HCT116 (cell line): Measurements from ENCODE around the gene FAR1. TPM values are rescaled to one million over a fixed set of nuclear protein-coding genes. Genes with fewer than 3 reads are reported as not detected.

Experiments
- ATAC-seq: fragments of 200-7000 bp; cut with Tn5 transposase; 2 replicates; pipeline ENCODE4 v1.9.1; 2020; ENCODE audit warnings: mild to moderate bottlenecking, moderate library complexity
- BruUV-seq: library from RNA; stranded (reverse); fragments of 400-500 nt; replicated peaks from 2 replicates; lab custom pipeline; 2021; lab: Mats Ljungman, UMichigan
- CTCF ChIA-PET: fragments of 300-600 bp; sonication (Branson Sonifier 250); formaldehyde crosslinking; loops from one replicate; lab custom pipeline; 2021; ENCODE audit warnings: antibody characterized with exemption; lab: Charles Lee
- POLR2A ChIA-PET: fragments of 300-600, 350-600 bp; sonication (Branson Sonifier 250); formaldehyde crosslinking; loops from one replicate; lab custom pipeline; 2021; ENCODE audit warnings: antibody characterized with exemption; lab: Charles Lee
- RAD21 ChIA-PET, 2 experiments: fragments of 300-600 bp; sonication (Branson Sonifier 250); formaldehyde crosslinking; loops; one replicate each; lab custom pipeline; 2023; ENCODE audit warnings: low total read pairs in 2 of 2; ENCODE audit not compliant: uncharacterized antibody in 2 of 2, unreplicated experiment in 2 of 2, low non-redundant PET in 1 of 2; lab: Charles Lee
- DNase-seq: peaks from one replicate; pipeline ENCODE4 v3.0.0-alpha.2; 2010; ENCODE audit warnings: low read depth, low spot score
- H2AFZ ChIP-seq: fragments of 200-600 bp; shearing (Covaris generic), sonication (generic); 2 replicates; pipeline ENCODE4 v1.6.1; 2017; ENCODE audit warnings: low read depth, mixed run types, mixed read lengths, antibody characterized with exemption, low read length; ENCODE audit not compliant: poor library complexity, severe bottlenecking
- H3K27ac ChIP-seq: 2 replicates; pipeline ENCODE4 v1.5.1; 2012; ENCODE audit warnings: low read depth, low read length
- H3K27me3 ChIP-seq: fragments of 200-600 bp; sonication (generic); 2 replicates; pipeline ENCODE4 v1.6.1; 2016; ENCODE audit warnings: mixed run types, low read length, mixed read lengths; ENCODE audit not compliant: insufficient read depth
- H3K36me3 ChIP-seq, 2 experiments: fragments of 200-500 bp in 1 of 2; fragments of 200-600 bp in 1 of 2; sonication (Bioruptor generic) in 1 of 2; sonication (generic) in 1 of 2; 2 replicates each; pipeline versions ENCODE4 v1.5.1 to v1.6.1; 2014 to 2016; ENCODE audit warnings: low read length in 2 of 2, inconsistent platforms in 1 of 2, mixed read lengths in 1 of 2, mixed run types in 1 of 2; ENCODE audit not compliant: insufficient read depth in 2 of 2, control insufficient read depth in 1 of 2
- H3K4me1 ChIP-seq, 2 experiments: fragments of 200-600 bp in 1 of 2; sonication (generic) in 1 of 2; 2 replicates each; pipeline versions ENCODE4 v1.5.1 to v1.6.1; 2012 to 2017; ENCODE audit warnings: low read length in 2 of 2, inconsistent platforms in 1 of 2, mild to moderate bottlenecking in 1 of 2, mixed read lengths in 1 of 2, mixed run types in 1 of 2, moderate library complexity in 1 of 2; ENCODE audit not compliant: insufficient read depth in 2 of 2, control insufficient read depth in 1 of 2
- H3K4me2 ChIP-seq: fragments of 200-600 bp; sonication (generic); 2 replicates; pipeline ENCODE4 v1.6.1; 2017; ENCODE audit warnings: mixed run types, low read length, mixed read lengths
- H3K4me3 ChIP-seq, 2 experiments: fragments of 200-600 bp in 1 of 2; sonication (generic) in 1 of 2; replicated peaks in 1 of 2; 2 replicates each; pipeline ENCODE4 v1.5.1; 2011 to 2016; ENCODE audit warnings: low read length in 2 of 2, control low read depth in 1 of 2, low read depth in 1 of 2, mild to moderate bottlenecking in 1 of 2, mixed read lengths in 1 of 2, mixed run types in 1 of 2
- H3K79me2 ChIP-seq: fragments of 200-600 bp; sonication (generic); 2 replicates; pipeline ENCODE4 v1.6.1; 2017; ENCODE audit warnings: mild to moderate bottlenecking, mixed run types, low read length, moderate library complexity, mixed read lengths; ENCODE audit not compliant: insufficient read depth
- H3K9ac ChIP-seq: fragments of 200-600 bp; sonication (generic); 2 replicates; pipeline ENCODE4 v1.6.1; 2016; ENCODE audit warnings: low read length, mixed read lengths
- H3K9me2 ChIP-seq: fragments of 200-600 bp; sonication (generic), shearing (Covaris generic); 2 replicates; pipeline ENCODE4 v1.6.1; 2017; ENCODE audit warnings: mixed run types, mild to moderate bottlenecking, moderate library complexity; ENCODE audit not compliant: insufficient read depth
- H3K9me3 ChIP-seq, 2 experiments: fragments of 200-500 bp in 1 of 2; fragments of 200-600 bp in 1 of 2; sonication (Bioruptor generic) in 1 of 2; sonication (generic) in 1 of 2; 2 replicates each; pipeline ENCODE4 v1.6.1; 2014 to 2017; ENCODE audit warnings: low read length in 2 of 2, mixed read lengths in 2 of 2, inconsistent platforms in 1 of 2, low read depth in 1 of 2, mild to moderate bottlenecking in 1 of 2, mixed run types in 1 of 2, moderate library complexity in 1 of 2; ENCODE audit not compliant: control insufficient read depth in 1 of 2, insufficient read depth in 1 of 2
- H4K20me1 ChIP-seq: fragments of 200-600 bp; sonication (generic), shearing (Covaris generic); 2 replicates; pipeline ENCODE4 v1.6.1; 2017; ENCODE audit warnings: mixed run types, mild to moderate bottlenecking, moderate library complexity; ENCODE audit not compliant: insufficient read depth
- CBX3 ChIP-seq: IDR thresholded peaks from 2 replicates; pipeline ENCODE4 v1.6.1; 2012; ENCODE audit warnings: low read depth
- CEBPB ChIP-seq: IDR thresholded peaks from 2 replicates; pipeline ENCODE4 v1.6.1; 2012; ENCODE audit warnings: low read depth
- EGR1 ChIP-seq: IDR thresholded peaks from 2 replicates; pipeline ENCODE4 v1.6.1; 2012; ENCODE audit warnings: low read depth
- ELF1 ChIP-seq: IDR thresholded peaks from 2 replicates; pipeline ENCODE4 v1.6.1; 2012; ENCODE audit warnings: low read depth, borderline replicate concordance
- EZH2phosphoT487 ChIP-seq: fragments of 200-600 bp; IDR thresholded peaks from 2 replicates; pipeline ENCODE4 v1.6.1; 2018; ENCODE audit warnings: antibody characterized with exemption, borderline replicate concordance
- FOSL1 ChIP-seq: IDR thresholded peaks from 2 replicates; pipeline ENCODE4 v1.6.1; 2012; ENCODE audit warnings: low read depth
- POLR2A ChIP-seq: IDR thresholded peaks from 2 replicates; pipeline ENCODE4 v1.7.0; 2011; ENCODE audit warnings: borderline replicate concordance; ENCODE audit not compliant: insufficient read depth, insufficient read length; ENCODE audit errors: extremely low read depth
- POLR2AphosphoS5 ChIP-seq: IDR thresholded peaks from 2 replicates; pipeline ENCODE4 v1.6.1; 2011; ENCODE audit warnings: mild to moderate bottlenecking, low read depth, low read length, moderate library complexity
- REST ChIP-seq: IDR thresholded peaks from 2 replicates; pipeline ENCODE4 v1.6.1; 2012; ENCODE audit warnings: low read depth
- SP1 ChIP-seq: IDR thresholded peaks from 2 replicates; pipeline ENCODE4 v1.6.1; 2012; ENCODE audit warnings: low read depth
- SRF ChIP-seq: IDR thresholded peaks from 2 replicates; pipeline ENCODE4 v1.6.1; 2012; ENCODE audit warnings: low read depth
- TCF7L2 ChIP-seq: IDR thresholded peaks from 2 replicates; pipeline ENCODE4 v1.7.0; 2011; ENCODE audit warnings: borderline replicate concordance, inconsistent platforms; ENCODE audit not compliant: insufficient read depth, insufficient read length; ENCODE audit errors: extremely low read depth
- YY1 ChIP-seq: IDR thresholded peaks from 2 replicates; pipeline ENCODE4 v1.6.1; 2011; ENCODE audit warnings: low read length, low read depth, moderate library complexity, mild to moderate bottlenecking; ENCODE audit not compliant: insufficient replicate concordance; ENCODE audit errors: extremely low read depth
- ZFX ChIP-seq: fragments of 450-650 bp; IDR thresholded peaks from 2 replicates; pipeline ENCODE4 v1.6.1; 2017
- intact Hi-C: fragments of 100-400 bp; cut with micrococcal nuclease; formaldehyde crosslinking; loops from 2 replicates; pipeline ENCODE4 v1.10.0; 2022
- total RNA-seq: library from RNA; stranded (reverse); gene quantifications from one replicate; pipeline ENCODE4 v1.2.1, GENCODE V29; 2021; ENCODE audit not compliant: unreplicated experiment
- TF ChIP-seq, protein P1 (sequence below): IDR thresholded peaks from 2 replicates; pipeline ENCODE4 v1.6.1; 2012

Gene FAR1
- total RNA-seq, 1 experiment from 2014 or later: 74.3 TPM

GRCh38 chr11:13672576-13673210, 4.2 kb downstream of the FAR1 start (continued):
- TF ChIP-seq EZH2phosphoT487 (no peak), TCF7L2 (no peak), SRF (no peak), YY1 (no peak), EGR1 (no peak)
- TF ChIP-seq, protein P1, sequence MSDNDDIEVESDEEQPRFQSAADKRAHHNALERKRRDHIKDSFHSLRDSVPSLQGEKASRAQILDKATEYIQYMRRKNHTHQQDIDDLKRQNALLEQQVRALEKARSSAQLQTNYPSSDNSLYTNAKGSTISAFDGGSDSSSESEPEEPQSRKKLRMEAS: no peak

- Histone ChIP-seq H3K27ac (no peak overlapping the region), H3K4me1 (peaks cover 0 to under 1% of the 10 kb centered on the region in 2 experiments; a peak in 1 of 4 replicates), H3K36me3 (no peaks in the 10 kb centered on the region), H3K9me3 (no peaks in the 10 kb centered on the region), H3K4me3 (no peak overlapping the region), H3K79me2 (peaks cover 100% of the 10 kb centered on the region), H3K4me2 (no peak overlapping the region), H2AFZ (no peak overlapping the region), H3K27me3 (no peaks in the 10 kb centered on the region), H3K9ac (no peak overlapping the region), H3K9me2 (no peaks in the 10 kb centered on the region), H4K20me1 (peaks cover 24% of the 10 kb centered on the region; the same call in 1 of the 2 replicates)
- no peak for ATAC-seq
- CTCF ChIA-PET: no interaction called here
- DNase-seq: no peak
- POLR2A ChIA-PET: no interaction called here
- RAD21 ChIA-PET: no interaction called here
- TF ChIP-seq ELF1: no peak
- no peak for TF ChIP-seq FOSL1
- TF ChIP-seq REST: no peak
- TF ChIP-seq CBX3: no peak
- TF ChIP-seq ZFX: no peak
- no peak for TF ChIP-seq EGR1
- TF ChIP-seq POLR2A: no peak
- TF ChIP-seq SP1: no peak
- no peak for TF ChIP-seq YY1
- no peak for TF ChIP-seq POLR2AphosphoS5
- no peak for TF ChIP-seq CEBPB
- no TSS peak for BruUV-seq
- intact Hi-C loops: no loop called here
These were observed 6.5 kb downstream of the FAR1 start for GRCh38 chr11:13674799-13675509.
